ENCODE data around the gene PTPDC1.
A peak's percentile ranks its signal among the peaks of the same experiment; 100 is the strongest.

The PTPDC1 gene

DNA sequence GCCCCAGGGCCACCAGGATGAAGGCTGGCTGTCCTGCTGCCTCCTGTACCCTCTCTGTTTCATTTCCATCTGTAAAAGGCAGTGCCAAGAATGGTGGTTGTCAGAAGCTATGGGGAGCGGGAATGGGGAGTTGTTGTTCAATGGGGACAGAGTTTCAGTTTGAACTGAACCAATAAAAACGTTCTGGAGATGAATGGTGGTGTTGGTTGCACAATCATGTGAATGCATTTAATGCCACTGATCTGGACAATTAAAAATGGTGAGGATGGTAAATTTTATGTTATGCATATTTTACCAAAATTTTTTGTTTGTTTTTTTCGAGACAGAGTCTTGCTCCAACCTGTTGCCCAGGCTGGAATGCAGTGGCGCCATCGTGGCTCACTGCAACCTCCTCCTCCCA is 58.1 kb downstream of the PTPDC1 start:
- DNase-seq: no peak

DNA sequence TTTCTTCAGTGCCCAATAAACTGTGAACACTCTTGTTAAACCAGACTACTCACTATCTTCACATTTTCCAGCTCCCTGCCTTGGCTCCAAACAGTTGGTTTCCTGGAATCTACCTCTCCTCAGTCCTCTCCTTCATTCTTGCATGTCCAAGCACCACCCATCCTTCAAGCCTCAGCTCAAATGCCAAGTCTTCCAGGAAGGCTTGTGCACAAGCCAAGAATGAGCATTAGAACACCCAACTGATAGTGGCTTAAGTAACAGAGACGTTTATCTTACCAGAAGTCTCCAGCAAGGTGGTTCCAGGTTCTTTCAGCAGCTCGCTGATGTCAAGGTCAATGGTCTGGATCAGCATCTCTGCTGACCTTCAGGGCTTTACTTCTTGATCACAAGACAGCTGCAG is 60.1 kb downstream of the PTPDC1 start:
- DNase-seq: no peak

DNA sequence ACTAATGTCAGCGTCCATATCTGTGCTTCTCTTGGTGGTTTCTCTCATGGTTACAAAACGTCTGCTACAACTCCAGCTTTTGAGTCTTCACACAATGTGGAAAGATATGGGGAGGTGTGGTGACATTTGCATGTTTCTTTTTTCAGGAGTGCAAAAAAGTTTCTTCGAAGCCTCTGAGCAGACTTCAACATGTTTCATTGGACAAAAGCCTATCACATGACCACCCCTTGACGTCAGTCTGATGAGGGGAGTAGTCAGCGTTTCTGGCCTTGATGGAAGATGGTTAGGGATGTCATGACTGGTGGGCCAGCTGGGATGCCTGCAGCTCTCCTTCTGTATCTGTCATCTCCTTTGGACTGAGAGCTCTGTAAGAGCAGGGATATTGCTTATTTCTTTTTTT is 61.4 kb downstream of the PTPDC1 start:
- no peak for DNase-seq

DNA sequence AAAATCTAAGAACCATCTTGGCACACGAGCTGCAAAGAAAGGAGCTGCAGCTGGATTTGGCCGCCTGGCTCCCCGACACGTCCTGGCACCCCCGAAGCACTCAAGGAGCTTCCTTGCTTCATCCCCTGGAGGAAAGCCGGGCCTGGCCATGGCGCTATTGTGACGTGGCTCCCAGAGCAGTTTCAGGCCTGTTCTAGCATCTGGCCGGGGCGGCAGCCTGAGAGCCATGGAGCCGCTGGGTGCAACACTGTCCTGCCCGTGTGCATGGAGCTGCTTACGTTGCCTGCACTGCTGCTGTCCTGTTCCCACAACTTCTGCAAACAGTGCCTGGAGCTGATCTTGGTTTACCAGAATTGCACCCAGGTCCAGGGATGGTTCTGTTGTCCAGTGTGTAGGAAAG is 63.5 kb downstream of the PTPDC1 start:
- DNase-seq: no peak

DNA sequence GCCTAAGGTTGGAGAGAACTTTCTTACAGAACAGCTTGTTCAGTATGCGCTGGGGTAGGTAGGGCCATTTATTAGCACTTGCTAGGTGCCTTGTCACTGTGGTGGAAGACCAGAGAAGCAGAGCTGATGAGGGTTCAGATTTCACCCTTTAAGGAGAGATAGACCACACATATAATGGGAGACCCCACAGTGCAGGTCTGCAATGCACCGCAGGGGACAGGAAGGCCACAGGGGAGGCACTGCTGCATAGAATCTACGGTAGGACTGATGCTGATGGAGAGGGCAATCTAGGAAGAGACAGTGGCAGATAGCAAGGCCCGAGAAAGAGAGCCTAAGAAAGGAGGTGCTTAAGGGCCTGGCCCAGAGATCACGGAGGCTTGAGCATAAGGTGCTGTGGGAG is 64.2 kb downstream of the PTPDC1 start:
- no peak for DNase-seq

DNA sequence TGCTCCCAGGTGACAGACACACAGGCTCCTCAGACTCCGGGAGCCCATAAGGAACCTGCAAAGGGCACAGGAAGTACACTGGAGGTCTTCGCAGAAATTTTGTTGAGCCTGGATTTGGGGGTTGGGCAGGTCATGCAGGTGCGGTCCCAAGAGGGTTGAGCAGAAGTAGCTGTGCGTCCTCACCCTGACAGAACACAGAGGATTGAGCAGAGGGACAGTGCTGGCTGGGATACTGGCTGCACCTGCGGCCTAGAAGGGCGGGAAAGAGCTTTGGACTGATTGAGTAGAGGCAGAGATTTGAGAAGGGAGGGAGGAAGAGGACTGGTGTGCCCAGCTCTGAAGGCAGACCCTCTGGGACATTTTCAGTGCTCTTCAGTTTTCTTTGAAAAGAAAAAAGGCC is 65.4 kb downstream of the PTPDC1 start:
- DNase-seq: no peak

DNA sequence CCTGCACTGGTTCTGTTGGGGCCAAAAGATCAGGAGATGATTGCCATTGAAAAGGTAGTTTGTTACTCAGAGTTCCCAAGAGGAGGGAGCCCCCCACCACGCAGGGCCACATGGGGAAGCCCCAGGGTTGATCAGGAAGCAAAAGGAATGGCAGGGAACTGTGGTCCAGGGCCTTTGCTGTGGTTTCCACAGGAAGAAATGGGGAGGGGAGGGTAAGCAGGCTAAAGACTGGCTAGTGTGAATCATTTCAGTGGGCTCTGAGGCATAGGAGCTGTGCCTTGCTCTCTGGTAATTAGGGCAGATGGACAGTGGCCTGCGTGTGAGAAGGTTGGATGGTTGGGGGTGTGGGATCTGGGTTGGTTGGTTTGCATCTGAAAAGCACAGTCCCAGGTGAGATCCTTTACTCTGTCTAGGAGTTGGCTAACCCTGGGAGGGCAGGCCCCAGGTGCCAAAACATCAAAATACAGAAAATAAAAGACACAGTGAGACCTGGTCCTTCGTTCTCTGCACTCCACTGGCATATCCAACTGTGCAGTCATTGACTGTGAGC is 66.1 kb downstream of the PTPDC1 start:
- DNase-seq: no peak

DNA sequence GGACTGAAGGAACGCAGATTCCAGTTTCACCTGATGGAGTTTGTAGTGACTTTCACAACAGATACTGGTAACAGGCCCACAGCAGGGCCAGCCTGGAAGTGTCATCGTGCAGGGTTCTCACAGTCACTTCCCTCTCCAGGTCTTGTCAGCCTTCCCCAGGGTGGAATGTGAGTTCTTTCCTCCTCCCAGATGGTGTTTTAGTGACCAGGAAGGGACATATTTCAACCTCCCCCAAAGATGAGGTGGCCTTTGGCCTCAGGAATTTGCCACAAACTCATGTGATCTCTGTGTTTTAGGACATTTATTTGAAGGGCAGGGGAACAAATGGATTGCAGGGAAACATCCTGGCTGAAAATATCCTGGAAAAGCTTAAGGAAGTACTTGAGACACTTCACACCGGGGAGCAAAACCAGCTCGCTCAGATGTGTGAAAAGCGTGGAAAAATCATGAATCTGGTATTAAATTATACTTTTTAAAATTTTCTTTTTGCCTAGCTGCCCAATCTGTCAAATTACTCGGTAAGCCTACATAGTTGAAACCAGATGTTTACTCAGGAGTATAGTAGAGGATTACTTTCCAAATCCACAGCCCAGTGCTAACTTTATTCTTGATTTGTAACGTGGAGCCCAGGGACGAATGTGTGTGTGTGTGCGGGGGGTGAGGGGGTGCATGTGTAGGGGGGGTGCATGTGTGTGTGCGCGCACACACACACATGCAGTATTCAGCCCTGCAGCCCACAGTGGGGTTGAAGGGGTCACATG is 66.8 kb downstream of the PTPDC1 start:
- no peak for DNase-seq

DNA sequence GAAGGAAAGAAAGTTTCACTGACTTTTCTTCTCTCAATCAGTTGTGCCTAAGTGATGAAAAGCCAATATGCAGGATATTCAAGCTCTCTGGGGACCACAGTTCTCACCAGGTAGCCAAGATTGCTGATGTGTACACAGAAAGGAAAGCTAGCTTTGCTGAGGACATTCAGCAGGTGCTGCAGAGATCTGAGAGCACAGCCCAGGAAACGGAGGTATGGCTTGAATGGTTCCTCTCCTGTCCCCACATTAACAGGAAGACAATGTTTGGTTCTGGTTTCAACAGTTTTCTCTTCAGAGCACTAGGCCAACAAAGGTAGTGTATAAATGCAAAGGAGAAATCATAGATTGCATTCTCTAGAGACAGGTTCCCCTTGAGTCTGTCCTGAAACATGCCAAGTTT is 69.6 kb downstream of the PTPDC1 start:
- DNase-seq: no peak

DNA sequence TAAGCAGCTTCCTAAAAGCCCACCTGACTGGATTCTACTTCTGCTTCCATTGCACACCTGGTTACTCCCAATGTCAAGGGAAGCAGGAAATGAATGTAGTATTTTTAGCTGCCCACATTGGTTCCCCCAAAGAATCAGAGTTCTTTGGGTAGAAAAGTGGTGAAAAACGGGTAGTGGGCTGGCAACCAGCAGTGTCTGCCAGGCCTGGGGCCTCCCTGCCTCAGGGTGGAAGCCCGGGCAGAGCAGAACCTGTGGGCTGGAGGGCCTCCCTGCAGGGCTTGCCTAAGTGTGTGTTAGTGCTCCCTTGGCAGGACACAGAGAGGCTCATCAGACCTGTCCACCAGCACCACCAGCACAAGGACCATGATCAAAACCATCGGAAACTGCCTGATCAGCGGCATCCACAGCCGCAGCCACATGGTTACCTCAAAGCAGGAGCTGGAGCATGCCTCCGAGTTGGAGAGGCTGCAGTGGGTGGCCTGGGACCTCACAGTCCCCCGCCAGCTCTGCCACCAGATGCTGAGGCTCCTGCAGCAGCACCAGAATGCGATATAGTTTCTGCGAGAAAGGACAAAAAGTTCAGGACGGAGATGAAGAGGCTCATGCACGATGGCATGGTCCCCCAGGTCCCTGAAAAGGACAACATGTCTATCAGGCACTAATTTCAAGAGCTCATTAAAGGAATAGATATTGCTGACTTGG is 72.2 kb downstream of the PTPDC1 start:
- no peak for DNase-seq

DNA sequence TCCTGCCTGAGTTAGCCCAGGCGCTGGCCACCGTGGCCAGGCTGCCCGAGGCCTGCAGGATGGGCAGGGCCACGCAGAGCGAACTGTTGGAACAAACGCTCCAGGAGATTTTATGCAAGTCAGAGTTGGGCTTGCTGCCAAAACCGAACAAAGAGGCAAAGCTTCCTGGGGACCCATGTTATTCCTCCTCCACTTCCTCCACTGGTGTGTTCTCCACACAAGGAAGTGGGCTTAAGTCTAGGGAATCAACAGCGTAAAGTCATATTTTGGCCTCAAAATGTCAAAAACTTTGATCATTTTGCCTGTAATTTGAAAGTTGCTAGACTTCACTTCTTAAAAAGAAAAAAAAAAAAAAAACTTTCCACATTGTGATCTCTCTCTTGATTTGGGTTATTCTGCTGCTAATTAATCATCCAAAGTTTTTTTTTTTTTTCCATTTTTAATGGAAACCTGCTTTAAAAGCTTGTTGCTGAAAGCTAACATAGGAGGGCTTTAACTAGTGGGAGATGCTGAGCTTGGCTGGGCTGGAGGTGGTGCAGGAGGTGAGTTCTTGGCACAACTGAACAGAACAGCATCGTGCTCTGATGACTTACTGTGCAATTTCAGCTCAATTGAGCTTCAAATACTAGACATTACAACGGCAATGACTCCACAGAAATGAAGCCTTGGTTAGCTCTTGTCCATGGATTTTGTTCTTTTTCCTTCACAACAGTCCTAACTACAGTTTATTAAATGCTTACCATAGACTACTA is 73.0 kb downstream of the PTPDC1 start:
- DNase-seq: peak; percentile 18
